ENCODE results near the gene MICAL2.

MICAL2 gene

DNA sequence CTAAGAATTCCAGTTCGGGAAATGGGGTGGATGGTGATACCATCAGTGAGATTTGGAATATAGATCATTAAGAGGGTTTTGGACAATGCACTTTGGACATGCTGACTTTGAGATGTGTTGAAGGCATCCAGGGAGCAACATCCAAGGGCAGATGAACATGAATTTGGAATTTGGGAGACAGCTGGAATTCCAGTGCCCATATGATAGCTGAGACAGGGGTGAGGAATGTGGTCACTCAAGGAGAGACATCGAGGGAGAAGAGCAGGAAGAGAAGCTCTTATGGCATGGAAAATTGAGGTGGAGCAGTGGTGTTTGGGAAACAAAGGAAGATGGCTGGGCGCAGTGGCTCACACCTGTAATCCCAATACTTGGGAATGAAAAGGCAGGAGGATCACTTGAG is 11.8 kb upstream of the MICAL2 start:
- DNase-seq (ENCODE audit: low spot score), result no peak

- DNase-seq (ENCODE audit: low spot score), result no peak
Observed at GRCh38 chr11:12099132-12099873, 11.1 kb upstream of the MICAL2 start.

- no peak for DNase-seq (ENCODE audit: low spot score)
Observed at GRCh38 chr11:12100429-12100828, 10.0 kb upstream of the MICAL2 start.

GRCh38 chr11:12100841-12101242 is 9.5 kb upstream of the MICAL2 start:
- DNase-seq (ENCODE audit: low spot score), result peak; percentile 87

GRCh38 chr11:12101318-12101717 is 9.1 kb upstream of the MICAL2 start:
- DNase-seq (ENCODE audit: low spot score), result no peak

DNA sequence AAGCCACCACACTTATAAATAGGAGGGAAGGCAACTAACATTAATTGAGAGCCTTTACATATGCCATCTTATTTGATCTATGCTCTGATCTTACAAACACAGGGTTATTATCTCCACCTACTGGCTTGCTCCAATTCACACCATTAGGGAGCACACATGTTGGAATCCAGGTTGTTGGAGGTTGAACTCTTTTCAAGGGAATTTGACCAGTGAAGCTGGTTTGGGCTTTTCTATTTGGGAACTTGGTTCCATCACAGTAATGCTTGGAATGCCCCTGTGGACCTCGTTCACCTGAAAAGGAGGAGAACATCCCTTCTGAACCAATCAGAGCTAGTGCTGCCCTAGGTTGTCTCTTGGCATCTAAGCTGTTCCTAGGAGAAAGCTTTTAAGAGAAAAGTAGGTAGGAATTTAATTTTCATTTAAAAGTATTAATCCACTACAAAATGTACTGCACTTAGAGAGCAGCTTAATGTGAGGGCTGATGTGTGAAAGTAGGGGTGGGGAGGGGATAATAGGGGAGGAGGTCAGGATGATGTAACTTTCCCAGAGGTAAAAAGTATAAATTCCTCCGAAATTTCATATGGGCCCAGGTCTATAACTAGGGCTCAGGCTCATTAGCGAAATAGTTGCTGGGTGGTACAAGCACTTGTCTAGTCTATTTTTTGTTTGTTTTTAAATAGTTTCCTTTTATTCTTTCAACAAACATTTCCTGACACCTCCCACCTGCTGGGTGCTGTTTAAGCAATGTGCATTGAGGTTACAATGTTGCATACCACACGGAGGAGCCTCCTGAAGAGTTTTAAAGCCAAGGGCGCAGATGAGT is 7.6 kb upstream of the MICAL2 start:
- no peak for DNase-seq (ENCODE audit: low spot score)

GRCh38 chr11:12103411-12104225 is 6.8 kb upstream of the MICAL2 start:
- DNase-seq (ENCODE audit: low spot score), result no peak

DNA sequence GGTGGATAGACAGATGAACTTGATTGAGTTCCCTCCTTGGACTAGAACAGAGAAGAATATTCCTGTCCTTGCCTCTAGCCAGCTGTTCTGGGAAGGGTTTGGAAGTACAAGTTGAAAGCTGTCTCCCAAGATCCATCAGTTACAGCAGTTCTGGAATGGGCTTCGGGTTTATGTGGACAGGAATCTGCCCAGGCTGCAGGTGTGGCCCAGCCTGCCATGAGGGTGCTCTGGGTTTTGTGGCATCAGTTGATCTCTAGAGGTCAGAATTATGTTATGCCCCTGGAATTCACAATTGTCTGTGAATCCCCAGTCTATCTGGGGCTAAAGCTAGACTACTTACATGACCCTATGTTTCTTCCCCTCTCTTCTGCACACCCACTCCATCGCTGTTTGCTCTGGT is 4.9 kb upstream of the MICAL2 start:
- no peak for DNase-seq (ENCODE audit: low spot score)

- DNase-seq (ENCODE audit: low spot score), result no peak
Observed at GRCh38 chr11:12106101-12106500, 4.3 kb upstream of the MICAL2 start.

GRCh38 chr11:12106501-12106900 is 3.9 kb upstream of the MICAL2 start:
- DNase-seq (ENCODE audit: low spot score), result no peak

GRCh38 chr11:12108875-12109453 is 1.4 kb upstream of the MICAL2 start:
- DNase-seq (ENCODE audit: low spot score), result no peak

DNA sequence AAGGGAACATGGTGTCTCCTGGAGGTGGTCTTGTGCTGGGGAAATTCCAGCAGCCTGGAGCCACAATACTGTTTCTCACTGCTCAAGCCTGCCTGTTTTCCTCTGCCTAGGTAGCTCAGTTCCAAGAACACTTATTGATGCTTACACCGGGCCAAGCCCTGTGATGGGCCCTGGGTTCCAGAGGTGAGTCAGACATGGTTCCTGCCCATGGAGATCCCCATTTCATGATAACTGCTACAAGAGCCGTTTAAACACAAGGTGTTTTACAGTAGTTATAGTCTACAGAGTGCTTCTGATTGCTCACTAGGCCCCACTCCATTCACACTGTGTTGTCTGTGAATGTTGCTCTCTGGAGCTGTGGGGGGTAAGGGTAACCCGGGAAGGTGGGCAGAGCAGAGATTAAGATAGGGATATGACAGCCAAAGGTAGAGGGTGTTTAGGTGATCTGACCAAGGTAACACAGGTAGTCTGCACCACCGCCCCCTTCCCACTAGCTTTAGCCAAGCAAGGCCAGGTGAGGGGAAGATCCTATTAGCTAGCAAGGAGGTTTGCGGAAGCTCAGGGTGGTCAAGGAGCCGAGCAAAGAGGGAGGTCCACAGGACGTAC is 696 bp upstream of the MICAL2 start:
- no peak for DNase-seq (ENCODE audit: low spot score)

DNA sequence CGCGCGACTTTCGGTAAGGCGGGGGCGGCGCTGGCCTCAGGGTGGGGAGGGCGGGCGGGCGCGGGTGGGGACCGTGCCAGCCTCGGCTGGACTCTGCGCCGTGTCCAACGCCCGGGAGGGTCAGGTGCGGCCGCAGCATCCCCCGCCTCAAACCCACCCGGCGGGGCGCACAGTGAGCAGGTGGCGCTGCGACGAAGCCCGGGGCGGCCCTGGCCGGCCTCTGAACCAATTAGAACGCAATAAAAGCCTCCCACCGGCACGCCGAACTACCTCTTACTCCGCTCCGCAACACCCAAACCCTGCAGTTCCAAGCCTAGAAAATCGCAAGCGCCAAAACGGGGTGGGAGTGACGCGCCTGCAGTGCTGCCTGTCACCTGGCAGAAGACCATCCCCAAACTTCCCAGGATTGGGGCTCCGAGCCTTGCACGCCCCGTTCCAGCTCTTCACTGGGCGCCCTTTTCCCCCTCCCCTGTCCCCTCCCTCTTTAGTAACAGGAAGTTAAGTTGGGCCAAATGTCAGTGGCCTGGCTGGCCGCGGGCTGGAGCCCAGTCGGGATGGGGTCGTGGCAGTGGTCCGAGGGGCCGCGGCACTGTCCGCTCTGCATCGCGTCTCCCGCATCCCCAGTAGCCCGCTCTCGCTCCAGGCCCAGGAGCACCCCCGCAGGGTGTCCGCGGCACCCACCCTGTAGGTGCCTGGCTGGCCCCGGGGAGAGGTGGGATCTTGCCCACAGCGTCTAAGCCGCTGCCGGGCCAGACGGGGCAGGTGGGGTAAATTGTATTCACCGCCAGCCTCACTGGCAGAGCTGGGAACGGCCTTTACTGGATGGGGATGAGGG is 541 bp downstream of the MICAL2 start:
- DNase-seq (ENCODE audit: low spot score), result no peak

DNA sequence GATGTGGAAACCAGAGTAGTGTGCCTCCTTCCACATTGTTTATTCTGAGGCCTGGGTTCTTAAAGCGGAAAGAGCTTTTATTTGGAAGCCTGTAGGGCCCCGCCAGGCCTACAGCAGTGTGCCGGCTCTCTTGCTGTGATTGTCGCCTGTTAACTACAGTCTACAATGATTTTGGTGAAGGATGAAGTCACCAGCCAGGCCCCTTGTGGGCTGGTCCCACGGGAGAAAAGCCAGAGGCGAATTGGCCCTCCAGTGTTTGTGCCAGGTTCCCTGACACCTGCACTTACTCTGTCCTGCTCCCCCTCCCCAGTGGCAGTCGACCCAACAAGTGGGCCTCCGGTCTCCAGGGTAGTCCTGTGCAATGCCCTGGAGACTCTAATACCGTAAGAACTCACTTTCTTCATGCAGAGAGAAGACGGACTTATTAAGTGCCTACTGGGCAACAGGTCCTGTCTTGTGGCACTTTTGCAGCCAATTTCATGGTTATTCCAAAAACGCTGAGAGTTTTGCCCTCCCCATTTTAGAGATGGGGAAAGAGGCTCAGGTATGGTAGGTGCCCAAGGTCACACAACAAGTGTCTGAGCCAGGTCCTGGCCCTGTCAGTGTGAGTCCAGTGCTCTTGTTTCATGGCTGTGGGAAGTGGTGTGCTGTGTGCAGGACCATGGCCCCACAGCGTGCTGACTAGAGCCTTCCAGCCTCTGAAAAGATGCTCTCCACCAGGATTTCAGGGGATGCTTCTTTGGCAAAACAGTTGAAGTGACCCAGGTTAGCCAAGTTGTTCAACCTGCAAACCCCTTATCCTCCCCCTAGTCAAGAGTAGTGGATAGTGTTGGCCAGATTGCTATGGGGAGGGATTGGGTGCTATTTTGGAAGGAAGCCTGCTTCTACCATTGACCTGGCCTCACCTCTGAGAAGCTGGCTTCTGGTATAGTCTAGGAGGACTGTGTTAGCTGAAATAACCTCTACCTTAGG is 1.4 kb downstream of the MICAL2 start:
- no peak for DNase-seq (ENCODE audit: low spot score)

DNA sequence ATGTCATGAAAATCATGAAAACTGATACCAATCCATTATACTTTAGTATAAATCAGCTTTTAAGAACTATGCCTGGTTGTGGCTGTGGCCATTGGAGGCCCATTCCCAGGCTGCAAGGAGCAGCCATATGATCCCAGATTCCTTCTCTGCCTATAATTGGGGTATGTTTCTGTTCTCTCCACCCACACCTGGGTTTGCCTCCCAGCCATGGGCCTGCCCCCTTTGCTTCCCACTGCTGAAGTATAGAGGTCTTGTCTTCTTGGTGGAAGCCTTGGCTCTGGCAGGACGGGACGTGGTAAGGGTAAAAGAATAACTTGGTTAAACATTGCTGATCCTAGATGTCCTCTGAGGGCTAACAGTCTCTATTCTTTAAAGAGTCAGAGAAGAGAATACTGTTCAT is 2.4 kb downstream of the MICAL2 start:
- DNase-seq (ENCODE audit: low spot score), result no peak

- DNase-seq (ENCODE audit: low spot score), result no peak
Observed at GRCh38 chr11:12113294-12113693, 2.9 kb downstream of the MICAL2 start.

GRCh38 chr11:12114193-12115033 is 4.0 kb downstream of the MICAL2 start:
- DNase-seq (ENCODE audit: low spot score), result no peak

GRCh38 chr11:12116425-12117032 is 6.1 kb downstream of the MICAL2 start:
- DNase-seq (ENCODE audit: low spot score), result no peak
